H9 (cell line): ENCODE results near the gene CALR3. TPM values are rescaled to one million over a fixed set of nuclear protein-coding genes. Genes with fewer than 3 reads are reported as not detected.

ENCODE experiments used
- DNase-seq: peaks from one replicate; pipeline ENCODE4 v3.0.0-alpha.2; 2017
- H2AFZ ChIP-seq: one replicate; pipeline ENCODE4 v1.6.1; 2013; ENCODE audit warnings: mild to moderate bottlenecking, low read length, control low read depth, moderate library complexity
- H2AK5ac ChIP-seq: 2 replicates; pipeline ENCODE4 v1.6.1; 2013; ENCODE audit warnings: low read length, control low read depth, mixed read lengths; ENCODE audit not compliant: insufficient read length
- H2BK120ac ChIP-seq: one replicate; pipeline ENCODE4 v1.6.1; 2013; ENCODE audit warnings: low read depth, mild to moderate bottlenecking, low read length, control low read depth, inconsistent platforms; ENCODE audit not compliant: poor library complexity, severe bottlenecking
- H2BK12ac ChIP-seq: 2 replicates; pipeline ENCODE4 v1.6.1; 2013; ENCODE audit warnings: low read length, control low read depth, mixed read lengths, low read depth; ENCODE audit not compliant: insufficient read length
- H2BK15ac ChIP-seq: 2 replicates; pipeline ENCODE4 v1.6.1; 2013; ENCODE audit warnings: low read depth, low read length, control low read depth
- H2BK20ac ChIP-seq: one replicate; pipeline ENCODE4 v1.6.1; 2013; ENCODE audit warnings: low read depth, mild to moderate bottlenecking, low read length, control low read depth, inconsistent platforms; ENCODE audit not compliant: poor library complexity, severe bottlenecking
- H2BK5ac ChIP-seq: 2 replicates; pipeline ENCODE4 v1.6.1; 2013; ENCODE audit warnings: low read length, control low read depth, mixed read lengths; ENCODE audit not compliant: insufficient read length
- H3K14ac ChIP-seq: 2 replicates; pipeline ENCODE4 v1.6.1; 2013; ENCODE audit warnings: low read length, control low read depth; ENCODE audit not compliant: insufficient read depth
- H3K18ac ChIP-seq: 2 replicates; pipeline ENCODE4 v1.6.1; 2013; ENCODE audit warnings: low read depth, mild to moderate bottlenecking, mixed read lengths, low read length, control low read depth; ENCODE audit not compliant: insufficient read length
- H3K23ac ChIP-seq: 2 replicates; pipeline ENCODE4 v1.6.1; 2013; ENCODE audit warnings: low read length, control low read depth, mixed read lengths, low read depth; ENCODE audit not compliant: insufficient read length
- H3K23me2 ChIP-seq: 2 replicates; pipeline ENCODE4 v1.6.1; 2013; ENCODE audit warnings: low read depth, mild to moderate bottlenecking, mixed read lengths, low read length, control low read depth; ENCODE audit not compliant: insufficient read length, poor library complexity, severe bottlenecking
- H3K27ac ChIP-seq: 2 replicates; pipeline ENCODE4 v1.5.1; 2013; ENCODE audit warnings: low read length, control low read depth, mixed read lengths, low read depth; ENCODE audit not compliant: insufficient read length
- H3K27me3 ChIP-seq: 2 replicates; pipeline ENCODE4 v1.6.1; 2013; ENCODE audit warnings: low read length, control low read depth, inconsistent platforms; ENCODE audit not compliant: insufficient read depth
- H3K4ac ChIP-seq: 2 replicates; pipeline ENCODE4 v1.6.1; 2013; ENCODE audit warnings: low read depth, mild to moderate bottlenecking, control low read depth, inconsistent platforms, low read length, moderate library complexity
- H3K4me1 ChIP-seq: 2 replicates; pipeline ENCODE4 v1.6.1; 2013; ENCODE audit warnings: low read length, control low read depth, inconsistent platforms; ENCODE audit not compliant: insufficient read depth
- H3K4me2 ChIP-seq: 2 replicates; pipeline ENCODE4 v1.6.1; 2013; ENCODE audit warnings: low read length, control low read depth, mixed read lengths; ENCODE audit not compliant: insufficient read length, insufficient read depth
- H3K56ac ChIP-seq: 2 replicates; pipeline ENCODE4 v1.6.1; 2013; ENCODE audit warnings: low read depth, mild to moderate bottlenecking, mixed read lengths, low read length, control low read depth; ENCODE audit not compliant: insufficient read length
- H3K79me1 ChIP-seq: 2 replicates; pipeline ENCODE4 v1.6.1; 2013; ENCODE audit warnings: low read depth, mild to moderate bottlenecking, moderate library complexity, low read length, control low read depth, inconsistent platforms; ENCODE audit not compliant: insufficient read depth, poor library complexity, severe bottlenecking
- H3K79me2 ChIP-seq: 2 replicates; pipeline ENCODE4 v1.6.1; 2013; ENCODE audit warnings: low read length, control low read depth, inconsistent platforms; ENCODE audit not compliant: insufficient read depth
- H3K9ac ChIP-seq: 2 replicates; pipeline ENCODE4 v1.6.1; 2013; ENCODE audit warnings: low read length, control low read depth, mixed read lengths; ENCODE audit not compliant: insufficient read length; ENCODE audit errors: extremely low read depth
- H3K9me3 ChIP-seq: one replicate; pipeline ENCODE4 v1.6.1; 2013; ENCODE audit warnings: low read depth, low read length, inconsistent platforms; ENCODE audit not compliant: control insufficient read depth
- H3T11ph ChIP-seq: one replicate; pipeline ENCODE4 v1.6.1; 2013; ENCODE audit warnings: mild to moderate bottlenecking, low read length, control low read depth, inconsistent platforms
- H4K20me1 ChIP-seq: one replicate; pipeline ENCODE4 v1.6.1; 2013; ENCODE audit not compliant: control insufficient read depth, insufficient read length, insufficient read depth
- H4K5ac ChIP-seq: 2 replicates; pipeline ENCODE4 v1.6.1; 2013; ENCODE audit warnings: low read depth, mild to moderate bottlenecking, mixed read lengths, low read length, control low read depth; ENCODE audit not compliant: insufficient read length
- H4K8ac ChIP-seq: replicated peaks from 2 replicates; pipeline ENCODE4 v1.6.1; 2013; ENCODE audit warnings: low read length, control low read depth, mixed read lengths, low read depth; ENCODE audit not compliant: insufficient read length
- H4K91ac ChIP-seq: 2 replicates; pipeline ENCODE4 v1.6.1; 2013; ENCODE audit warnings: low read depth, mild to moderate bottlenecking, moderate library complexity, mixed read lengths, low read length, control low read depth; ENCODE audit not compliant: insufficient read length
- H3K27ac Mint-ChIP-seq, 3 experiments: 2 replicates in 2 of 3; 3 replicates in 1 of 3; pipeline ENCODE4 v1.8.0; 2020 to 2021; ENCODE audit warnings: mixed read lengths in 3 of 3, mild to moderate bottlenecking in 1 of 3, moderate library complexity in 1 of 3
- H3K27me3 Mint-ChIP-seq: 2 replicates; pipeline ENCODE4 v1.8.0; 2021; ENCODE audit warnings: low read depth, mild to moderate bottlenecking, moderate library complexity, mixed read lengths
- H3K36me3 Mint-ChIP-seq, 3 experiments: 2 replicates in 2 of 3; 3 replicates in 1 of 3; pipeline ENCODE4 v1.8.0; 2020 to 2021; ENCODE audit warnings: low read depth in 3 of 3, mixed read lengths in 3 of 3; ENCODE audit not compliant: insufficient read depth in 1 of 3
- H3K4me1 Mint-ChIP-seq, 2 experiments: 2 replicates each; pipeline ENCODE4 v1.8.0; 2020; ENCODE audit warnings: mixed read lengths in 2 of 2
- H3K4me3 Mint-ChIP-seq, 2 experiments: 2 replicates in 1 of 2; 3 replicates in 1 of 2; pipeline ENCODE4 v1.8.0; 2020 to 2021; ENCODE audit warnings: mild to moderate bottlenecking in 2 of 2, mixed read lengths in 2 of 2, moderate library complexity in 1 of 2
- H3K9me3 Mint-ChIP-seq, 2 experiments: 2 replicates in 1 of 2; 3 replicates in 1 of 2; pipeline ENCODE4 v1.8.0; 2020; ENCODE audit warnings: mild to moderate bottlenecking in 2 of 2, mixed read lengths in 2 of 2, moderate library complexity in 1 of 2
- CTCF ChIP-seq: fragments of 200-600 bp; sonication (generic); conservative IDR thresholded peaks from 3 replicates; pipeline ENCODE4 v1.8.0; 2021; ENCODE audit warnings: antibody characterized with exemption, mild to moderate bottlenecking
- WGBS: extraction: QIAGEN DNeasy Blood & Tissue Kit; methylation state at CpG from one replicate; pipeline ENCODE4 v1.1.7; 2013; ENCODE audit warnings: missing lambda C conversion rate, low lambda C conversion rate, mixed read lengths; ENCODE audit not compliant: insufficient read length; ENCODE audit errors: extremely low coverage; 5-methylcytosine and 5-hydroxymethylcytosine counted together
- total RNA-seq: library from RNA; stranded (reverse); gene quantifications from 2 replicates; pipeline ENCODE4 v1.2.1, GENCODE V29; 2021

The CALR3 gene
- total RNA-seq, 1 experiment from 2014 or later = 0.44 TPM

GRCh38 chr19:16452325-16452724 lies 43.6 kb downstream of the CALR3 start:
- peaks cover 19% of the 10 kb centered on the region; the same call in 1 of the 2 replicates for H3K79me2 ChIP-seq
- H3K27me3 Mint-ChIP-seq = no peaks in the 10 kb centered on the region
- DNase-seq = no peak
- no peak overlapping the region for H3K4me3 Mint-ChIP-seq
- WGBS = no CpG with 5 or more reads among the region's 8 CpGs
- H3K27ac Mint-ChIP-seq = no peak overlapping the region
- no peak overlapping the region for H3T11ph ChIP-seq
- no peak overlapping the region for H3K4ac ChIP-seq
- H3K23ac ChIP-seq = no peak overlapping the region
- no peak overlapping the region for H2BK12ac ChIP-seq
- peaks cover 21 to 28% of the 10 kb centered on the region in 2 experiments for H3K4me1 Mint-ChIP-seq
- no peak overlapping the region for H3K56ac ChIP-seq
- H3K79me1 ChIP-seq = peaks cover 8% of the 10 kb centered on the region
- no peaks in the 10 kb centered on the region for H4K20me1 ChIP-seq
- H3K18ac ChIP-seq = no peak overlapping the region
- H3K27ac ChIP-seq = no peak overlapping the region
- no peak for TF ChIP-seq CTCF
- H3K14ac ChIP-seq = no peak overlapping the region
- H4K91ac ChIP-seq = no peak overlapping the region
- H3K36me3 Mint-ChIP-seq = peaks cover 0 to 10% (median 4%) of the 10 kb centered on the region in 3 experiments; a peak in 4 of 7 replicates
- no peak overlapping the region for H2BK5ac ChIP-seq
- H4K5ac ChIP-seq = no peak overlapping the region
- H3K23me2 ChIP-seq = no peaks in the 10 kb centered on the region
- H2BK120ac ChIP-seq = no peak overlapping the region
- H3K9ac ChIP-seq = no peak overlapping the region
- H4K8ac ChIP-seq = no peak overlapping the region
- no peaks in the 10 kb centered on the region for H3K27me3 ChIP-seq
- H2AK5ac ChIP-seq = no peak overlapping the region
- no peak overlapping the region for H2BK15ac ChIP-seq
- no peaks in the 10 kb centered on the region for H3K9me3 ChIP-seq
- no peak overlapping the region for H2AFZ ChIP-seq
- H3K4me2 ChIP-seq = no peak overlapping the region
- H3K4me1 ChIP-seq = peaks cover 6% of the 10 kb centered on the region; the same call in 1 of the 2 replicates
- H3K9me3 Mint-ChIP-seq = no peaks in the 10 kb centered on the region
- H2BK20ac ChIP-seq = no peak overlapping the region
